Osteocyte (in vitro differentiated cells): ENCODE data around the gene TNFAIP3. TPM values are rescaled to one million over a fixed set of nuclear protein-coding genes. Genes with fewer than 3 reads are reported as not detected.

Experiments used
- DNase-seq: peaks from one replicate; pipeline ENCODE4 v3.0.0; 2021; ENCODE audit warnings: mixed read lengths; ENCODE audit not compliant: unreplicated experiment; ENCODE audit errors: extremely low spot score
- H3K27ac Mint-ChIP-seq: one replicate; pipeline ENCODE4 v1.8.0; 2021; ENCODE audit warnings: mild to moderate bottlenecking, mixed read lengths; ENCODE audit not compliant: unreplicated experiment
- H3K27me3 Mint-ChIP-seq: one replicate; pipeline ENCODE4 v1.8.0; 2021; ENCODE audit warnings: mixed read lengths; ENCODE audit not compliant: unreplicated experiment
- H3K36me3 Mint-ChIP-seq: one replicate; pipeline ENCODE4 v1.8.0; 2021; ENCODE audit warnings: mixed read lengths; ENCODE audit not compliant: unreplicated experiment
- H3K4me1 Mint-ChIP-seq: one replicate; pipeline ENCODE4 v1.8.0; 2021; ENCODE audit warnings: mixed read lengths; ENCODE audit not compliant: unreplicated experiment
- H3K4me3 Mint-ChIP-seq: one replicate; pipeline ENCODE4 v1.8.0; 2021; ENCODE audit warnings: mild to moderate bottlenecking, moderate library complexity, mixed read lengths; ENCODE audit not compliant: unreplicated experiment
- H3K9me3 Mint-ChIP-seq: one replicate; pipeline ENCODE4 v1.8.0; 2021; ENCODE audit warnings: mixed read lengths; ENCODE audit not compliant: unreplicated experiment
- total RNA-seq: library from RNA; stranded (reverse); gene quantifications from 2 replicates; pipeline ENCODE4 v1.2.1, GENCODE V29; 2021
- TF ChIP-seq, protein P1 (sequence below): fragments of 200-600 bp; sonication (generic); IDR thresholded peaks from 2 replicates; pipeline ENCODE4 v1.5.0; 2021; ENCODE audit warnings: antibody characterized with exemption, mild to moderate bottlenecking, moderate library complexity

TNFAIP3 gene
- total RNA-seq, 1 donor from 2014 or later, result 12.0 TPM

DNA sequence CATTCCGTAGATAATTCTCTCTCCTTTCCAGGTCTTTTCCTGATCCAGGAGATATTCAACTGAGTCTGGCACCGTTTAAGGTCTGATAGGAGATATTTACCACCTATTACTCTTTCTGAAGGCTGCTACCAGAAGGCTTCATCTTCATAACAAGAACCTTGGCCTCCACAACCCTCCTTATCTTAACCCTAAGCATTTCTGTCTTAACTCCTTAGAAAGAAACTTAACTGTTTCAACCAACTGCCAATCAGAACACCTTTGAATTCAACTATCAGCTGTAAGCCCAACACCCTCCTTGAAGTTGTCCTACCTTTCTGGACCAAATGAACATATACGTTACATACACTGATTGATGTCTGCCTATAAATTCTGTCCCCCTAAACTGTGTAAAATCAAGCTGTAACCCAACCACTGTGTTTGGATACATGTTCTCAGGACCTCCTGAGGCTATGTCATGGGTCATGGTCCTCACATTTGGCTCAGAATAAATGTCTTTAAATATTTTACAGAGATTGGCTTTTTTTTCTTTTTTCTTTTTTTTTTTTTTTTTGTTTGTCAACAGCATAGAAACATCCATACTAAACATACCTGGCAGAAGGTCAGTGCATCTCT is 6.6 kb upstream of the TNFAIP3 start:
- TF ChIP-seq, protein P1, sequence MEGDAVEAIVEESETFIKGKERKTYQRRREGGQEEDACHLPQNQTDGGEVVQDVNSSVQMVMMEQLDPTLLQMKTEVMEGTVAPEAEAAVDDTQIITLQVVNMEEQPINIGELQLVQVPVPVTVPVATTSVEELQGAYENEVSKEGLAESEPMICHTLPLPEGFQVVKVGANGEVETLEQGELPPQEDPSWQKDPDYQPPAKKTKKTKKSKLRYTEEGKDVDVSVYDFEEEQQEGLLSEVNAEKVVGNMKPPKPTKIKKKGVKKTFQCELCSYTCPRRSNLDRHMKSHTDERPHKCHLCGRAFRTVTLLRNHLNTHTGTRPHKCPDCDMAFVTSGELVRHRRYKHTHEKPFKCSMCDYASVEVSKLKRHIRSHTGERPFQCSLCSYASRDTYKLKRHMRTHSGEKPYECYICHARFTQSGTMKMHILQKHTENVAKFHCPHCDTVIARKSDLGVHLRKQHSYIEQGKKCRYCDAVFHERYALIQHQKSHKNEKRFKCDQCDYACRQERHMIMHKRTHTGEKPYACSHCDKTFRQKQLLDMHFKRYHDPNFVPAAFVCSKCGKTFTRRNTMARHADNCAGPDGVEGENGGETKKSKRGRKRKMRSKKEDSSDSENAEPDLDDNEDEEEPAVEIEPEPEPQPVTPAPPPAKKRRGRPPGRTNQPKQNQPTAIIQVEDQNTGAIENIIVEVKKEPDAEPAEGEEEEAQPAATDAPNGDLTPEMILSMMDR, result no peak
- peaks cover 14% of the 10 kb centered on the region for H3K4me1 Mint-ChIP-seq
- H3K27ac Mint-ChIP-seq, result no peak overlapping the region
- DNase-seq, result no peak
- H3K9me3 Mint-ChIP-seq, result no peaks in the 10 kb centered on the region
- no peaks in the 10 kb centered on the region for H3K36me3 Mint-ChIP-seq
- no peaks in the 10 kb centered on the region for H3K27me3 Mint-ChIP-seq
- H3K4me3 Mint-ChIP-seq, result no peak overlapping the region

- DNase-seq, result no peak
- TF ChIP-seq, protein P1, result no peak
- H3K4me1 Mint-ChIP-seq, result peaks cover 20% of the 10 kb centered on the region
- H3K27ac Mint-ChIP-seq, result no peak overlapping the region
- H3K9me3 Mint-ChIP-seq, result no peaks in the 10 kb centered on the region
- no peaks in the 10 kb centered on the region for H3K36me3 Mint-ChIP-seq
- no peaks in the 10 kb centered on the region for H3K27me3 Mint-ChIP-seq
- H3K4me3 Mint-ChIP-seq, result no peak overlapping the region
These were observed 5.3 kb upstream of the TNFAIP3 start for GRCh38 chr6:137861550-137862337.

DNA sequence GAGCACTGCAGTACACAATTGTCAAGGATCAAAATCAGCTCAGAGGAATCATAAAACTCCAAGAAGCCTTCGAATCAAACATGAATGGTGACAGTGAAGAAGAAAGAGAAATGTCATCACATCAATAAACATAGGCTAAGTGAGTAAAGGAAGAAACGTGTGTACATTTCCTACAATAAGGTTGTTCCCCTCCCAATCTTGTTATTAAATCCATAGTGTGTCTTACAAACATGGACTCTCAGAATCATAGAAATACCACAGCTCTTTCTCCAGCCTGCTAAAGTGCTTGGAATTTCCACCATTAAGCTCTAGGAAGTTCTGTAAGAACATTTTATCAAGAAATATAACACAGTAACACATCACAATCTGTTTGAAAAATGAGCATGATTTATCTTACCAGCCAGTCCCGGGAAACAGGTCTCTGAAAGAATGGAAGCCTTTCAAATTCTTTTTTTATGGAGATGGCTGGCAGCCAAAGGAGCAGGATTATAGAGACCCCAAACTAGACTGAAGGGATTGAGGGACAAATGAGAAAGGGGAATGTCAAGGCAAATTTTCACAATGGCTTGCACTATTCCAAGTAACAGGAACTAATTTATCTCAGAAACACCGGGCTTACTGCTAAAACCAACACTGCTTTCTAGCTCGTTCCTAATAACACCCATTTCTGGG is 4.5 kb upstream of the TNFAIP3 start:
- no peak overlapping the region for H3K4me3 Mint-ChIP-seq
- H3K27ac Mint-ChIP-seq, result no peak overlapping the region
- DNase-seq, result no peak
- H3K27me3 Mint-ChIP-seq, result no peaks in the 10 kb centered on the region
- H3K36me3 Mint-ChIP-seq, result no peaks in the 10 kb centered on the region
- TF ChIP-seq, protein P1, result no peak
- no peaks in the 10 kb centered on the region for H3K9me3 Mint-ChIP-seq
- peaks cover 20% of the 10 kb centered on the region for H3K4me1 Mint-ChIP-seq

DNA sequence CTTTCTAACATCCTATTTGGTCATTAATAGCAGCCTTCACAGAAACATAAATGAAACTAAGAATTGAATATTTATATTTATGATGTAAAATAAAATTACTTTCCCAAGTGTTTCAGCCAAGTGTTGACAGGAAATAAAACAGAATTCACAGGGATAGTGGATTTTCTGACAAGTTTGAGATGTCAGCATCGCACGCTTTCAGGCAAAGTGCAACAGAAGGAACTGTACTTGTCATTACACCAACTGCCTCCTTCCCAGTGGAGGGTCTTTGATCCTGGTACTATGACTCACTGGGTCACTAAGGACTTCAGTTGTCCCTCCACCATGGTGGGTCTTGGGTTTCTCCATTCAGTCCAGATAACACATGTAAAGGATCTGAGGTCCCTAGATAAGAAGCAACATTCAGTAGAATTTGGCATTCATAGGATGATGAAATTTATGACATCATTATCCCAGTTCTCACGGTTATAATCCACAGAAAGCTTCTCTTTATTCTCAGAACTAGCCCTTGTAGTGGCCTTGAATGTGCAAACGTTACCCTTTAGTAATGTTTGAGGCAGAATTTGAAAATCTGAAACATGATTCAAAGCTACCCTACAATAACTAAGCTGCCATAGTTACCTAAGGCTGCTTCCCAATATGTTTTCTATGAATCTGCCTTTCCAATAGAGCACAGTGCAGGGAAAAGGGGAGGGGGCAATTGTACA is 3.8 kb upstream of the TNFAIP3 start:
- TF ChIP-seq, protein P1, result no peak
- no peaks in the 10 kb centered on the region for H3K27me3 Mint-ChIP-seq
- no peak overlapping the region for H3K27ac Mint-ChIP-seq
- no peaks in the 10 kb centered on the region for H3K9me3 Mint-ChIP-seq
- no peaks in the 10 kb centered on the region for H3K36me3 Mint-ChIP-seq
- H3K4me1 Mint-ChIP-seq, result peaks cover 24% of the 10 kb centered on the region
- DNase-seq, result no peak
- no peak overlapping the region for H3K4me3 Mint-ChIP-seq
